Endodermal cell (in vitro differentiated cells): ENCODE data around the gene AIF1L. TPM values are rescaled to one million over a fixed set of nuclear protein-coding genes. Genes with fewer than 3 reads are reported as not detected.

Source experiments
- DNase-seq: peaks from one replicate; pipeline ENCODE4 v3.0.0-alpha.2; 2017
- H3K27ac ChIP-seq: 2 replicates; pipeline ENCODE4 v1.5.1; 2013; ENCODE audit warnings: mild to moderate bottlenecking, low read depth, low read length, moderate library complexity
- H3K27me3 ChIP-seq: 2 replicates; pipeline ENCODE4 v1.6.1; 2013; ENCODE audit warnings: mild to moderate bottlenecking, low read length, moderate library complexity; ENCODE audit not compliant: insufficient read depth, control insufficient read depth, poor library complexity, severe bottlenecking
- H3K36me3 ChIP-seq: 2 replicates; pipeline ENCODE4 v1.7.0; 2013; ENCODE audit warnings: mild to moderate bottlenecking, low read length, moderate library complexity; ENCODE audit not compliant: control insufficient read depth, insufficient read depth
- H3K4me1 ChIP-seq: one replicate; pipeline ENCODE4 v1.7.0; 2013; ENCODE audit warnings: low read length; ENCODE audit not compliant: control insufficient read depth, insufficient read depth
- H3K4me3 ChIP-seq: 2 replicates; pipeline ENCODE4 v1.5.1; 2013; ENCODE audit warnings: mild to moderate bottlenecking, low read length, moderate library complexity
- H3K9ac ChIP-seq: 2 replicates; pipeline ENCODE4 v1.6.1; 2013; ENCODE audit warnings: mild to moderate bottlenecking, low read length, moderate library complexity; ENCODE audit not compliant: poor library complexity, severe bottlenecking; ENCODE audit errors: extremely low read depth
- H3K9me3 ChIP-seq: 2 replicates; pipeline ENCODE4 v1.6.1; 2013; ENCODE audit warnings: mild to moderate bottlenecking, low read length, moderate library complexity; ENCODE audit not compliant: control insufficient read depth
- H3K27ac Mint-ChIP-seq: 2 replicates; pipeline ENCODE4 v1.8.0; 2020; ENCODE audit warnings: mixed read lengths
- H3K27me3 Mint-ChIP-seq: 2 replicates; pipeline ENCODE4 v1.8.0; 2021; ENCODE audit warnings: mild to moderate bottlenecking, mixed read lengths; ENCODE audit not compliant: insufficient read depth
- H3K36me3 Mint-ChIP-seq: 2 replicates; pipeline ENCODE4 v1.8.0; 2020; ENCODE audit warnings: low read depth, mixed read lengths
- H3K4me1 Mint-ChIP-seq: 2 replicates; pipeline ENCODE4 v1.8.0; 2020; ENCODE audit warnings: mixed read lengths
- H3K4me3 Mint-ChIP-seq: 2 replicates; pipeline ENCODE4 v1.8.0; 2020; ENCODE audit warnings: mild to moderate bottlenecking, moderate library complexity, mixed read lengths
- H3K9me3 Mint-ChIP-seq: 2 replicates; pipeline ENCODE4 v1.8.0; 2020; ENCODE audit warnings: mild to moderate bottlenecking, mixed read lengths
- WGBS, 2 experiments: methylation state at CpG; one replicate each; pipeline versions ENCODE4 v1.1.5 to v1.1.7; 2013; ENCODE audit warnings: missing lambda C conversion rate in 2 of 2, mixed read lengths in 1 of 2; ENCODE audit not compliant: insufficient coverage in 1 of 2, insufficient read length in 1 of 2; 5-methylcytosine and 5-hydroxymethylcytosine counted together
- total RNA-seq, 2 donors: library from RNA; stranded (reverse); fragmentation: NEBNext Ultra II Directional in 1 of 2; extraction: Animal tissue kit (Norgen Biotek cat#: 25700) in 1 of 2; gene quantifications; 2 replicates in 1 of 2; 3 replicates in 1 of 2; pipeline ENCODE4 v1.2.1, GENCODE V29; 2021
- TF ChIP-seq, protein P1 (sequence below): fragments of 200-600 bp; sonication (generic); conservative IDR thresholded peaks from 2 replicates; pipeline ENCODE4 v1.5.0; 2021; ENCODE audit warnings: antibody characterized with exemption, mild to moderate bottlenecking

Gene AIF1L
- total RNA-seq, 2 donors from 2014 or later = 93.4 to 117 TPM

DNA sequence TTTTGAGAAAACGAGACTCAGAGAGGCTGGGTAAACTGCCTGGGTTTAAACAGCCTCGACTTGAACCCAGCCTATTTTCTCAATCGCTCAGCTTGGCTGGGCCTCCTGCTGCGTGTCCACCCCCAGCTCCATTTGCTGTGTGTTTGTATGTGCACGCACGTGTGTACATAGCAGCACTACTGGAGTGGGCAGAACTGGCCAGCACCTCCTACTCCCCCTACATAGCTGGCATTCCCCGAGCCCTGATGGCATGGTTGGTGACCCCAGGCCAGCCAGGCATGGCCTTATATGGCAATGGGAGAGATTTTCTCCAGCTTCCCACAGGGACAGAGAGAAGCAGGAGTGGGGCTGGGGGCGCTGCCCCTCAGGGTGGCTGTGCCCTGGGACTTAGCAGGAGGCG is 4.1 kb downstream of the AIF1L start:
- H3K9me3 ChIP-seq = no peaks in the 10 kb centered on the region
- Mint-ChIP-seq H3K4me3 (no peak overlapping the region), H3K9me3 (no peaks in the 10 kb centered on the region), H3K36me3 (peaks cover 11% of the 10 kb centered on the region), H3K27ac (peak overlapping the region; percentile 17), H3K4me1 (peaks cover 20% of the 10 kb centered on the region), H3K27me3 (peaks cover 6% of the 10 kb centered on the region)
- DNase-seq = no peak
- H3K36me3 ChIP-seq = peaks cover 2% of the 10 kb centered on the region
- TF ChIP-seq, protein P1, sequence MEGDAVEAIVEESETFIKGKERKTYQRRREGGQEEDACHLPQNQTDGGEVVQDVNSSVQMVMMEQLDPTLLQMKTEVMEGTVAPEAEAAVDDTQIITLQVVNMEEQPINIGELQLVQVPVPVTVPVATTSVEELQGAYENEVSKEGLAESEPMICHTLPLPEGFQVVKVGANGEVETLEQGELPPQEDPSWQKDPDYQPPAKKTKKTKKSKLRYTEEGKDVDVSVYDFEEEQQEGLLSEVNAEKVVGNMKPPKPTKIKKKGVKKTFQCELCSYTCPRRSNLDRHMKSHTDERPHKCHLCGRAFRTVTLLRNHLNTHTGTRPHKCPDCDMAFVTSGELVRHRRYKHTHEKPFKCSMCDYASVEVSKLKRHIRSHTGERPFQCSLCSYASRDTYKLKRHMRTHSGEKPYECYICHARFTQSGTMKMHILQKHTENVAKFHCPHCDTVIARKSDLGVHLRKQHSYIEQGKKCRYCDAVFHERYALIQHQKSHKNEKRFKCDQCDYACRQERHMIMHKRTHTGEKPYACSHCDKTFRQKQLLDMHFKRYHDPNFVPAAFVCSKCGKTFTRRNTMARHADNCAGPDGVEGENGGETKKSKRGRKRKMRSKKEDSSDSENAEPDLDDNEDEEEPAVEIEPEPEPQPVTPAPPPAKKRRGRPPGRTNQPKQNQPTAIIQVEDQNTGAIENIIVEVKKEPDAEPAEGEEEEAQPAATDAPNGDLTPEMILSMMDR = no peak
- peak overlapping the region; percentile 49 for H3K27ac ChIP-seq
- no peak overlapping the region for H3K4me3 ChIP-seq
- no peaks in the 10 kb centered on the region for H3K27me3 ChIP-seq
- H3K9ac ChIP-seq = no peak overlapping the region
- peaks cover 20% of the 10 kb centered on the region for H3K4me1 ChIP-seq
- 86 to 95% methylated on average over 4 to 9 of the region's 9 CpGs for WGBS, 2 experiments

DNA sequence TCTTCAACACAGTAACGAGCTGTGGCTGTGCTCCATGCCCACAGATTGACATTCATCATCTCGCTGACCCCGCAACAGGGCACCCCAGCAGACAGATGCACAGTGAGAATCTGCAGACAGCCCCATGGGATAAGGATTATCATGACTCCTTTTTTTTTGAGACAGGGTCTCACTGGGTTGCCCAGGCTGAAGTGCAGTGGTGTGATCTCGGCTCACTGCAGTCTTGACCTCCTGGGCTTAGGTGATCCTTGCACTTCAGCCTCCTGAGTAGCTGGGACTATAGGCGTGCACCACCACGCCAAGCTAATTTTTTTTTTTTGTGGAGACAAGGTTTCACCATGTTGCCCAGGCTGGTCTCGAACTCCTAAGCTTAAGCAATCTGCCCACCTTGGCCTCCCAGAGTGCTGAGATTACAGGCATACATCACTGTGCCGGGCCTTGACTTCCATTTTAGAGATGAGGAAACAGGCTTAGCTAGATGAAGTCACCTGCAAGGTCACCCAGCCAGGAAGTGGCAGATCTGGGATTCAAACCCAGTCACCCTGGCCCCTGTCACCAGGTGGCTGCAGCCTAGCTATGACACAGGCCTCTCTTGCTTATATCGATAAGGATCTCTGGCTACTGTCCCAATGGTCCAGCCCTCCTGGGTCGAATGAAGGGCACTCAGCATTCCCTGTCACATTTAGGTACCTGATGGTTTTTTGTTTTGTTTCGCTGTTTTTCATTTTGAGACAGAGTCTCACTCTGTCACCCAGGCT is 5.1 kb downstream of the AIF1L start:
- Histone ChIP-seq H3K4me1 (peaks cover 20% of the 10 kb centered on the region), H3K36me3 (peaks cover 10% of the 10 kb centered on the region), H3K9ac (no peak overlapping the region), H3K27ac (no peak overlapping the region), H3K9me3 (no peaks in the 10 kb centered on the region), H3K4me3 (no peak overlapping the region), H3K27me3 (no peaks in the 10 kb centered on the region)
- Mint-ChIP-seq H3K27me3 (no peaks in the 10 kb centered on the region), H3K27ac (no peak overlapping the region), H3K9me3 (no peaks in the 10 kb centered on the region), H3K4me3 (no peak overlapping the region), H3K36me3 (peaks cover 19% of the 10 kb centered on the region), H3K4me1 (peaks cover 17% of the 10 kb centered on the region)
- TF ChIP-seq, protein P1 = no peak
- no peak for DNase-seq
- WGBS, 2 experiments = 93 to 96% methylated on average over 11 of the region's 11 CpGs

DNA sequence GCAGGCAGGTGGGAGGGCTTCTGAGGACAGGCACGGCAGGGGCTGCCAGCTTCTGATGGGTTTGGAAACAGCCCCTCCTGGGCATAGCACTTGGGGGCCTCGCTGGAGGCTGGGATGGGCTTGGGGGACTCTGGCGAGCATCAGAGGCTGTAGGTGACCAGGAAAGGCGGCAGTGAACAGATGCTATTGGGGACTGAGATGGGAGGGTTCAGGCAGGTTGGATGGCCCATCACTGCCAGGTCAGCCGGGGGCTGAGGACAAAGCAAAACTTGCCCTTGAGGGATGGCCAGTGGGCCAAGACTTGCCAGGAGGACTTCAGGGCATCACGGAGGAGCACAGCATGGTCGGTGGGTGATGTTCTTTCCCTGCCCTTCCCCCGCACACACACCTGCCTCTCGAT is 6.7 kb downstream of the AIF1L start:
- peaks cover 11% of the 10 kb centered on the region for H3K4me1 Mint-ChIP-seq
- 92 to 98% methylated on average over 6 to 9 of the region's 9 CpGs for WGBS, 2 experiments
- H3K36me3 Mint-ChIP-seq = peaks cover 27% of the 10 kb centered on the region
- H3K4me1 ChIP-seq = peaks cover 15% of the 10 kb centered on the region
- no peak overlapping the region for H3K4me3 Mint-ChIP-seq
- no peak overlapping the region for H3K9ac ChIP-seq
- TF ChIP-seq, protein P1 = no peak
- H3K27ac ChIP-seq = no peak overlapping the region
- DNase-seq = no peak
- peak overlapping the region; percentile 66 for H3K27ac Mint-ChIP-seq
- H3K36me3 ChIP-seq = peaks cover 13% of the 10 kb centered on the region
- no peaks in the 10 kb centered on the region for H3K9me3 ChIP-seq
- no peaks in the 10 kb centered on the region for H3K9me3 Mint-ChIP-seq
- no peaks in the 10 kb centered on the region for H3K27me3 Mint-ChIP-seq
- no peaks in the 10 kb centered on the region for H3K27me3 ChIP-seq
- no peak overlapping the region for H3K4me3 ChIP-seq
